ENCODE data around the gene FGF12. TPM values are rescaled to one million over a fixed set of nuclear protein-coding genes. Genes with fewer than 3 reads are reported as not detected.

Gene FGF12
- polyA plus RNA-seq, 1 of the 3 experiments (the other 2 are of a cell fraction) = 0.30 TPM

- no peaks in the 10 kb centered on the region for H3K9me2 ChIP-seq
- no peak overlapping the region for H3K4me3 ChIP-seq (ENCODE audit: low read depth in 2 of 2, low read length in 1 of 2)
- H3F3A ChIP-seq (replicated peaks; ENCODE audit: insufficient read depth) = no peaks in the 10 kb centered on the region
- under 1% methylated on average over 5 of the region's 5 CpGs for WGBS (ENCODE audit: low lambda C conversion rate)
- H3K27ac ChIP-seq (ENCODE audit: low read depth in 2 of 2, low read length in 1 of 2) = no peak overlapping the region
- POLR2A ChIA-PET = no interaction called here
- no peak for DNase-seq
- no peaks in the 10 kb centered on the region for H3K4me1 ChIP-seq (ENCODE audit: control insufficient read depth in 1 of 2, insufficient read depth in 2 of 2, low read depth in 1 of 2, low read length in 1 of 2)
- H2AFZ ChIP-seq (ENCODE audit: low read depth) = no peak overlapping the region
- H4K20me1 ChIP-seq (ENCODE audit: insufficient read depth) = no peaks in the 10 kb centered on the region
- no peaks in the 10 kb centered on the region for H3K36me3 ChIP-seq (replicated peaks in 1 of 2; ENCODE audit: control insufficient read depth in 1 of 2, insufficient read depth in 2 of 2, low read length in 1 of 2)
- no peaks in the 10 kb centered on the region for H3K9me3 ChIP-seq
- no peak overlapping the region for H3K4me2 ChIP-seq
- no peaks in the 10 kb centered on the region for H3K27me3 ChIP-seq (ENCODE audit: insufficient read depth)
- H3K9ac ChIP-seq = no peak overlapping the region
- H3K79me2 ChIP-seq (ENCODE audit: insufficient read depth) = no peaks in the 10 kb centered on the region
- no peak for TF ChIP-seq SIN3A (IDR thresholded peaks at IDR 0.05; ENCODE audit: borderline replicate concordance, low read depth, low read length)
- no peak for TF ChIP-seq MEF2A (IDR thresholded peaks at IDR 0.05; ENCODE audit: borderline replicate concordance, low read depth)
- no peak for TF ChIP-seq NFIC (IDR thresholded peaks at IDR 0.05; ENCODE audit: borderline replicate concordance)
- TF ChIP-seq RAD21 (IDR thresholded peaks at IDR 0.05; ENCODE audit: low read length) = no peak
- TF ChIP-seq, protein P1, sequence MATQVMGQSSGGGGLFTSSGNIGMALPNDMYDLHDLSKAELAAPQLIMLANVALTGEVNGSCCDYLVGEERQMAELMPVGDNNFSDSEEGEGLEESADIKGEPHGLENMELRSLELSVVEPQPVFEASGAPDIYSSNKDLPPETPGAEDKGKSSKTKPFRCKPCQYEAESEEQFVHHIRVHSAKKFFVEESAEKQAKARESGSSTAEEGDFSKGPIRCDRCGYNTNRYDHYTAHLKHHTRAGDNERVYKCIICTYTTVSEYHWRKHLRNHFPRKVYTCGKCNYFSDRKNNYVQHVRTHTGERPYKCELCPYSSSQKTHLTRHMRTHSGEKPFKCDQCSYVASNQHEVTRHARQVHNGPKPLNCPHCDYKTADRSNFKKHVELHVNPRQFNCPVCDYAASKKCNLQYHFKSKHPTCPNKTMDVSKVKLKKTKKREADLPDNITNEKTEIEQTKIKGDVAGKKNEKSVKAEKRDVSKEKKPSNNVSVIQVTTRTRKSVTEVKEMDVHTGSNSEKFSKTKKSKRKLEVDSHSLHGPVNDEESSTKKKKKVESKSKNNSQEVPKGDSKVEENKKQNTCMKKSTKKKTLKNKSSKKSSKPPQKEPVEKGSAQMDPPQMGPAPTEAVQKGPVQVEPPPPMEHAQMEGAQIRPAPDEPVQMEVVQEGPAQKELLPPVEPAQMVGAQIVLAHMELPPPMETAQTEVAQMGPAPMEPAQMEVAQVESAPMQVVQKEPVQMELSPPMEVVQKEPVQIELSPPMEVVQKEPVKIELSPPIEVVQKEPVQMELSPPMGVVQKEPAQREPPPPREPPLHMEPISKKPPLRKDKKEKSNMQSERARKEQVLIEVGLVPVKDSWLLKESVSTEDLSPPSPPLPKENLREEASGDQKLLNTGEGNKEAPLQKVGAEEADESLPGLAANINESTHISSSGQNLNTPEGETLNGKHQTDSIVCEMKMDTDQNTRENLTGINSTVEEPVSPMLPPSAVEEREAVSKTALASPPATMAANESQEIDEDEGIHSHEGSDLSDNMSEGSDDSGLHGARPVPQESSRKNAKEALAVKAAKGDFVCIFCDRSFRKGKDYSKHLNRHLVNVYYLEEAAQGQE (IDR thresholded peaks at IDR 0.05; ENCODE audit: low read depth, low read length) = no peak
- no peak for TF ChIP-seq POLR2AphosphoS5 (IDR thresholded peaks at IDR 0.05; ENCODE audit: low read depth, low read length)
- TF ChIP-seq RCOR1 (IDR thresholded peaks at IDR 0.05; ENCODE audit: low read length) = no peak
- TF ChIP-seq GATA2 (CRISPR knock-in tag; IDR thresholded peaks at IDR 0.05) = no peak
- TF ChIP-seq SMC3 (IDR thresholded peaks at IDR 0.05; ENCODE audit: low read depth, low read length) = no peak
- TF ChIP-seq ELF1 (IDR thresholded peaks at IDR 0.05) = no peak
- TF ChIP-seq, protein P2, sequence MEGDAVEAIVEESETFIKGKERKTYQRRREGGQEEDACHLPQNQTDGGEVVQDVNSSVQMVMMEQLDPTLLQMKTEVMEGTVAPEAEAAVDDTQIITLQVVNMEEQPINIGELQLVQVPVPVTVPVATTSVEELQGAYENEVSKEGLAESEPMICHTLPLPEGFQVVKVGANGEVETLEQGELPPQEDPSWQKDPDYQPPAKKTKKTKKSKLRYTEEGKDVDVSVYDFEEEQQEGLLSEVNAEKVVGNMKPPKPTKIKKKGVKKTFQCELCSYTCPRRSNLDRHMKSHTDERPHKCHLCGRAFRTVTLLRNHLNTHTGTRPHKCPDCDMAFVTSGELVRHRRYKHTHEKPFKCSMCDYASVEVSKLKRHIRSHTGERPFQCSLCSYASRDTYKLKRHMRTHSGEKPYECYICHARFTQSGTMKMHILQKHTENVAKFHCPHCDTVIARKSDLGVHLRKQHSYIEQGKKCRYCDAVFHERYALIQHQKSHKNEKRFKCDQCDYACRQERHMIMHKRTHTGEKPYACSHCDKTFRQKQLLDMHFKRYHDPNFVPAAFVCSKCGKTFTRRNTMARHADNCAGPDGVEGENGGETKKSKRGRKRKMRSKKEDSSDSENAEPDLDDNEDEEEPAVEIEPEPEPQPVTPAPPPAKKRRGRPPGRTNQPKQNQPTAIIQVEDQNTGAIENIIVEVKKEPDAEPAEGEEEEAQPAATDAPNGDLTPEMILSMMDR (IDR thresholded peaks at IDR 0.05) = no peak
- CTCF ChIA-PET = no interaction called here
These were observed 502.6 kb downstream of the FGF12 start for GRCh38 chr3:192224634-192225155.

- Histone ChIP-seq H3K9me3 (no peaks in the 10 kb centered on the region), H3K27me3 (ENCODE audit: insufficient read depth) (no peaks in the 10 kb centered on the region), H3F3A (replicated peaks; ENCODE audit: insufficient read depth) (no peaks in the 10 kb centered on the region), H3K4me1 (ENCODE audit: control insufficient read depth in 1 of 2, insufficient read depth in 2 of 2, low read depth in 1 of 2, low read length in 1 of 2) (no peaks in the 10 kb centered on the region), H3K4me2 (no peak overlapping the region), H3K9ac (no peak overlapping the region), H4K20me1 (ENCODE audit: insufficient read depth) (no peaks in the 10 kb centered on the region), H2AFZ (ENCODE audit: low read depth) (no peak overlapping the region), H3K27ac (ENCODE audit: low read depth in 2 of 2, low read length in 1 of 2) (no peak overlapping the region), H3K36me3 (replicated peaks in 1 of 2; ENCODE audit: control insufficient read depth in 1 of 2, insufficient read depth in 2 of 2, low read length in 1 of 2) (no peaks in the 10 kb centered on the region), H3K4me3 (ENCODE audit: low read depth in 2 of 2, low read length in 1 of 2) (no peak overlapping the region), H3K9me2 (no peaks in the 10 kb centered on the region), H3K79me2 (ENCODE audit: insufficient read depth) (no peaks in the 10 kb centered on the region)
- 13% methylated on average over 2 of the region's 2 CpGs for WGBS (ENCODE audit: low lambda C conversion rate)
- DNase-seq = no peak
- CTCF ChIA-PET = no interaction called here
- POLR2A ChIA-PET = no interaction called here
- TF ChIP-seq RAD21 (IDR thresholded peaks at IDR 0.05; ENCODE audit: low read length) (no peak), NFIC (IDR thresholded peaks at IDR 0.05; ENCODE audit: borderline replicate concordance) (no peak), TEAD4 (IDR thresholded peaks at IDR 0.05; ENCODE audit: borderline replicate concordance, insufficient read depth) (no peak), JUND (IDR thresholded peaks at IDR 0.05) (no peak), MXI1 (IDR thresholded peaks at IDR 0.05; ENCODE audit: low read depth, low read length) (no peak), MEF2A (IDR thresholded peaks at IDR 0.05; ENCODE audit: borderline replicate concordance, low read depth) (no peak), TAF1 (IDR thresholded peaks at IDR 0.05; ENCODE audit: borderline replicate concordance, low read depth, low read length) (no peak), FOXM1 (IDR thresholded peaks at IDR 0.05; ENCODE audit: low read depth) (no peak), RFX5 (IDR thresholded peaks at IDR 0.05; ENCODE audit: low read length) (no peak)
- TF ChIP-seq, protein P1 (IDR thresholded peaks at IDR 0.05; ENCODE audit: low read depth, low read length) = no peak
These were observed 503.5 kb downstream of the FGF12 start for GRCh38 chr3:192223815-192224214.
